GM19463 (cell line): Measurements from ENCODE around the gene EFCAB8.

Experiments used
- ATAC-seq: cut with Tn5 transposase; IDR thresholded peaks from one replicate; pipeline ENCODE4 v1.9.1; 2021; ENCODE audit warnings: mild to moderate bottlenecking, moderate library complexity; ENCODE audit not compliant: unreplicated experiment

The EFCAB8 gene

GRCh38 chr20:32909451-32909850, 50.7 kb downstream of the EFCAB8 start:
- ATAC-seq: no peak

- no peak for ATAC-seq
Measured at GRCh38 chr20:32909896-32910571, 51.3 kb downstream of the EFCAB8 start.

GRCh38 chr20:32911355-32911754, 52.6 kb downstream of the EFCAB8 start:
- no peak for ATAC-seq

GRCh38 chr20:32912688-32913087, 54.0 kb downstream of the EFCAB8 start:
- ATAC-seq: no peak

GRCh38 chr20:32914031-32914430, 55.3 kb downstream of the EFCAB8 start:
- no peak for ATAC-seq

- ATAC-seq: no peak
Measured at GRCh38 chr20:32917191-32917950, 58.6 kb downstream of the EFCAB8 start.

GRCh38 chr20:32918296-32918695, 59.6 kb downstream of the EFCAB8 start:
- no peak for ATAC-seq

- ATAC-seq: no peak
Measured at GRCh38 chr20:32918751-32919150, 60.0 kb downstream of the EFCAB8 start.

GRCh38 chr20:32920066-32920465, 61.3 kb downstream of the EFCAB8 start:
- ATAC-seq: no peak

GRCh38 chr20:32920530-32921298, 62.0 kb downstream of the EFCAB8 start:
- no peak for ATAC-seq

GRCh38 chr20:32922466-32922865, 63.7 kb downstream of the EFCAB8 start:
- ATAC-seq: no peak

- no peak for ATAC-seq
Measured at GRCh38 chr20:32924781-32925180, 66.1 kb downstream of the EFCAB8 start.

- no peak for ATAC-seq
Measured at GRCh38 chr20:32925481-32926196, 66.9 kb downstream of the EFCAB8 start.

GRCh38 chr20:32929162-32929561, 70.4 kb downstream of the EFCAB8 start:
- ATAC-seq: no peak

- no peak for ATAC-seq
Measured at GRCh38 chr20:32930181-32930580, 71.5 kb downstream of the EFCAB8 start.

GRCh38 chr20:32930701-32931100, 72.0 kb downstream of the EFCAB8 start:
- no peak for ATAC-seq

GRCh38 chr20:32934580-32934979, 75.9 kb downstream of the EFCAB8 start:
- no peak for ATAC-seq

- no peak for ATAC-seq
Measured at GRCh38 chr20:32941155-32941885, 82.6 kb downstream of the EFCAB8 start.

- ATAC-seq: no peak
Measured at GRCh38 chr20:32943490-32944052, 84.8 kb downstream of the EFCAB8 start.

GRCh38 chr20:32945710-32946221, 87.0 kb downstream of the EFCAB8 start:
- ATAC-seq: no peak
